Measurements from ENCODE around the gene CD3E. TPM values are rescaled to one million over a fixed set of nuclear protein-coding genes. Genes with fewer than 3 reads are reported as not detected.

The CD3E gene
- total RNA-seq, 1 donor from 2014 or later: not detected

DNA sequence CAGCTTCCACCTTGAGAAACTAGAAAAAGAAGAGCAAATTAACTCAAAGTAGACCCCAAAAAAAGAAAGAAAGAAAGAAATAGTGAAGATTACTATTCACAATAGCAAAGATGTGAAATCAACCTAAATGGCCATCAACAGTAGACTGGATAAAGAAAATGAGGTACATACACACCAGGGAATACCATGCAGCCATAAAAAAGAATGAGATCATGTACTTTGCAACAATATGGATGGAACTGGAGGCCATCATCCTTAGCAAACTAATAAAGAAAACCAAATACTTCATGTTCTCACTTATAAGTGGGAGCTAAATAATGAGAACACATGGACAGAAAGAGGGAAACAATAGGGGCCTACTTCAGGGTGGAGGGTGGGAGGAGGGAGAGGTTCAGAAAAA lies 24.2 kb downstream of the CD3E start:
- DNase-seq: no peak

DNA sequence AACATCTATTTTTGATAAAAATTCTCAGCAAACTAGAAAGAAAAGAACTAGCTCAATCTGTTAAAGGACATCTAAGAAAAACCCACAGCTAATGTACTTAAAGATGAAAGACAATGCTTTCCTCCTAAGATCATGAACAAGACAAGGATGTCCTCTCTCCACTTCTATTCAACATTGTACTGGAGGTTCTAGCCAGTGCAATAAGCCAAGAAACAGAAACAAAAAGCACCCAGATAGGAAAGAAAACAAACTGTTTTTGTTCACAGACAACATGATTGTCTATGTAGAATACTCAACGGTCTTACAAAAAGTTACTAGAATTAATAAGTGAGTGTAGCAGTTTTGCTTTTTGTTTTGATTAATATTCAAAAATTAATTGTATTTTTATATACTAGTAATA lies 30.2 kb downstream of the CD3E start:
- no peak for DNase-seq

- DNase-seq: no peak
Observed at GRCh38 chr11:118338637-118339061, 34.1 kb downstream of the CD3E start.

GRCh38 chr11:118339281-118339961 lies 34.9 kb downstream of the CD3E start:
- DNase-seq: no peak

DNA sequence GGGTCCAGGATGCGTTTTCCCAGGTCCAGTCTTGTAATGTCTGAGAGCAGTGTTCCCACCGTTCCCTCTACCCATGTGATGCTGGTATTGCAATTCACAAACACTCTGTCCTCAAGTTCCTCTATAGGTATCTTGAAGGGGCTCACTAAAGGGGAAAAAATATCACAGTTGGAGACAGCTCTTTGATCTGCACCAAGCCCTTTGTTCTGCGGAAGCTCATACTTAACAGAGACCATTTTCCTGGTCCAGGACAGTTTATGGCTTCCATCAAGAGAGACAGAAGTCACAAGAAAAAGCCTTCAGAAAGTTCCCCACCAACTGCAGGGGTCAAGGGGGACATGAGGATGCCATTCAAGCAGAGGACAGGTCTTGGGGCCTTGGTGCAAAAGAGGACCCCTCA lies 35.9 kb downstream of the CD3E start:
- no peak for DNase-seq

DNA sequence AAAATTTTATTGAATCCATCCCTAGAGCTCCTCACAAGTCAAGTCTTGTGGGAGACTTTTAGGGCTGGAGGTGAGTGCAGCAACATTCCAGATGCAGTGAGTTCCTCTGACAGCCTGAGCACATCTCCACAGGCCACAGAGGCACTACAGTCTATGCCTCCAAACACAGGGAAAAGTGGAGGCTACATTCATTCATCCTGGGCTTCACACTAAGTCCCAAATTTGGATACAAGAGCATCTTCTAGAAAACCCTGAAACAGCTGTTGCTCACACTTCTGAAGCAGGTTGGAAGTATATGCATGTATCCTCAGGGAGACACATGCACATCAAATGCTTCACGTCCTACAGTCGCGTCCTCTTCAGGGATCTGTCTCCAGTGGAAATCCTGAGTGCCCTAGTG lies 36.7 kb downstream of the CD3E start:
- no peak for DNase-seq

- DNase-seq: no peak
Observed at GRCh38 chr11:118341815-118342489, 37.4 kb downstream of the CD3E start.

GRCh38 chr11:118342503-118343161 lies 38.1 kb downstream of the CD3E start, which contains the start of gene CD3D:
TSS of gene CD3D (minus strand) at chr11:118342705. CDS start at chr11:118342607, 98 bp downstream.
- DNase-seq: no peak

DNA sequence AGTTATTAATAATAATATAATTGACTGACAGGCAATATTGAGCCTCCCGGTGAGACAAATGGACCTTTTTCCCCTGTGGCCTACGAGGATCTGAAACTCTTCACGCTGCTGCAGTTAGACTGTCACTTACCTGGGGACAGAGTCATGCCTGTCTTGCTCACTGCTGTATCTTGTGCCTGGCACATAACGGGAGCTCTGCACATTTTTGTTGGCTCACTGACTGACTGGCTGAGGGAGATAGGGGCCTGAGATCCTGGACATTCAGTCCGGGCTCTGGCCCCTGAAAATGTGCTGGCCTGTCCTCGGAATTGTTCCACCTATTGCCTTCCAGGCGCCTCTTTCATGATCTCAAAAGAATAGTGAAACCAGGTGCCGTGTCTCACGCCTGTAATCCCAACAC lies 38.7 kb downstream of the CD3E start:
- no peak for DNase-seq

DNA sequence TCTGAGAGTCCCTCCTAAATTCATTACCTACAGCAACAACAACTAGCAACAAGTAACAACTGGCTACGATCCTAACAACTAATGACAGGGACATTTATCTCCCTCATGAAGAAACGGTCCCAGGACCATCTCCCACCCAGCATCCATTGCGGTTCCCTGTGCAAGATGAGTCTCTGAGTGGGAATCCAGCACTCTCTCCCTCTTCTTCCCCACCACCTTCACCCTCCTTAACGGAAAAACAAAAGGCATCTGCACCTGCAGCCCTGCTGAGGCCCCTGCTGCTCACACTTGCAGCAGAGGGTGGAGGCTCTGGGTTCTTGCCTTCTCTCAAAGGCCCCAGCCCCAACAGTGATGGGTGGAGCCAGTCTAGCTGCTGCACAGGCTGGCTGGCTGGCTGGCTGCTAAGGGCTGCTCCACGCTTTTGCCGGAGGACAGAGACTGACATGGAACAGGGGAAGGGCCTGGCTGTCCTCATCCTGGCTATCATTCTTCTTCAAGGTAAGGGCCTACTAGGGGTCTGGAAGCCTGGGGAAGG lies 39.5 kb downstream of the CD3E start, which contains the start of gene CD3G:
Gene CD3G (plus strand): TSS at position 364 of the 535 bp plus-strand sequence. CDS start 80 bp downstream, at position 444.
- no peak for DNase-seq

- no peak for DNase-seq
Observed at GRCh38 chr11:118349475-118349874, 44.9 kb downstream of the CD3E start.

GRCh38 chr11:118353084-118353710 lies 48.7 kb downstream of the CD3E start:
- no peak for DNase-seq

DNA sequence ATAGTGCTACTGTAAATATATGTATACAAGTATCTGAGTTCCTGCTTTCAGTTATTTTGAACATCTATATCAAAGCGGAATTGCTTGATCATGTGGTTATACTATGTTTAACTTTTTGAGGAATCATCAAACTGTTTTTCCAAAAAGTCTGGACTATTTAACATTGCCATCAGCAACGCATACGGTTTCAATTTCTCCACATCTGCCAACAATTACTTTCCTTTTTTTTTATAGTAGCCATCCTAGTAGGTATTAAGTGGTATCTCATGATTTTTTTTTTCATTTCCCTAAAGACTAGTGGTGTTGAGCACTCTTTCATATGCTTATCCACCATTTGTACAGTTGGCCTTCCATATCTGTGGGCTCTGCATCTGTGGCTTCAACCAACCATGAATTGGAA lies 53.5 kb downstream of the CD3E start:
- DNase-seq: no peak

DNA sequence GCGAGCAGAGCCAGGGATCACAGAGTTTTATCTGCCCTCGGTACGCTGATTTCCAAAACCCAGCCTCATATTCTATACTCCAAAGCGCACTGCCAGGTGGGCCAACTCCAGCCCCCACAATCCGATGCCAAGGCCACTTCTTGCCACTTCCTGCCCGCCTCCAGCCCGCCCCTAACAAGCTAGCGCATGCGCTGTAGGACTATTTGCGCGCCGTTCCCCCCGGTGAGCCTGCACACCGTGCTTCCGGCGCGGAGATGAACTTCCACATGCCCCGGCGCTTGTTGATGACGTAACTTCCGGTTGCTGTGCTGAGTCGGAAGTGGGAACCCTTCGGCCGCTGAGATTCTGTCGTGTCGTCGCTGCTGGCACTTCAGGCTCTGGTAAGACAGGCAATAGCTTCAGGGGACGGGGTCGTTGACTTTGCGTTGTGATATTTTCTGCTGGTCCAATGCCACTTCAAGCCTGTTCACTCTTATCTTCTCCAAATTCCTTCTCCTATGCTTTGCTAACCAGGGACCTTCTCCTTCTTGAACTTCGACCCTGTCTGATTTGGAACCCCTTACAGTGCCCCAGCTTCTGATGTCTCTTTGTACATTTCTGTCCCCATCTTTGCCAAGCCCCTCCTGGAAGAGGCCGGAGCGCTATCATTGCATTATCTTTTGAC lies 54.9 kb downstream of the CD3E start, which contains the start of gene UBE4A:
Gene UBE4A (plus strand): TSS at position 306 of the 664 bp plus-strand sequence. CDS start 5,481 bp downstream, outside the sequence.
- peak; percentile 86 for DNase-seq

- DNase-seq: no peak
Observed at GRCh38 chr11:118364956-118365615, 60.6 kb downstream of the CD3E start.

Small RNA genes within 50 kb of the gene (small RNA-seq; reads per million reads assigned to genes)
- not detected for gene AP001582.1

Other genes with a start within 250 kb of the CD3E start
- gene TMPRSS4, start 227.7 kb upstream of the CD3E start, total RNA-seq: not detected
- gene SMIM35, start 217.8 kb upstream of the CD3E start, total RNA-seq: not detected
- gene SCN4B, start 151.9 kb upstream of the CD3E start, total RNA-seq: 12.2 TPM
- gene SCN2B, start 128.1 kb upstream of the CD3E start, total RNA-seq: 5.8 TPM
- 1.2 TPM for gene JAML, start 79.7 kb upstream of the CD3E start, total RNA-seq
- gene MPZL3, start 52.4 kb upstream of the CD3E start, total RNA-seq: 1.6 TPM
- 1.4 TPM for gene MPZL2, start 40.4 kb upstream of the CD3E start, total RNA-seq
- not detected for gene CD3D, start 38.0 kb downstream of the CD3E start, total RNA-seq
- not detected for gene CD3G, start 39.6 kb downstream of the CD3E start, total RNA-seq
- 59.7 TPM for gene UBE4A, start 54.9 kb downstream of the CD3E start, total RNA-seq
- gene ATP5MG, start 96.9 kb downstream of the CD3E start, total RNA-seq: 67.4 TPM
- 55.4 TPM for gene KMT2A, start 131.8 kb downstream of the CD3E start, total RNA-seq
- gene TTC36, start 222.7 kb downstream of the CD3E start, total RNA-seq: 2.7 TPM
- 40.7 TPM for gene TMEM25, start 226.5 kb downstream of the CD3E start, total RNA-seq